Measurements from ENCODE around the gene PIGQ.

PIGQ gene

DNA sequence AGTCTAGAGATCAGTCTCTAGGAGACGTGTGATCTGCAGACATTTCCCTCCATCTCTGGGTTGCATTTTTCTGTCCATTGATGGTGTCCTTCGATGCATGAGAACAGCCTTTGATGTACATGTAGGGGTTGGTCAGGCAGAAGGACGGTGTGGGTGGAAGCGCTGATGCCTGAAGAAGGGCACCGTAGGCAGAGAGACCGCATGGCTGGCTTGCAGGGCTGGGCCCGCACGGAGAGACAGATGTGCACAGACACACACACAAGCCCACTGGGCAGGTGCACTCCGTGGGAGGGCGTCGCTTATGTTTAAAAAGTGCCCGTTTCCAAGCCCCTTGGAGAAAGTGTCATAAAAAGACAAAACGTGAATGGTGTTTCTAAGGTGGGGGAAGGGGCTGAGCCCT is 45.4 kb downstream of the PIGQ start:
- Histone ChIP-seq H3K9ac (ENCODE audit: low read length) (no peak overlapping the region), H3K36me3 (ENCODE audit: control insufficient read depth, low read depth, low read length) (no peaks in the 10 kb centered on the region), H3K27ac (ENCODE audit: low read length) (no peak overlapping the region), H3K27me3 (ENCODE audit: control insufficient read depth, insufficient read depth, low read length) (no peaks in the 10 kb centered on the region), H3K4me1 (ENCODE audit: control insufficient read depth, low read depth, low read length) (no peaks in the 10 kb centered on the region), H3K4me3 (ENCODE audit: low read length) (no peak overlapping the region), H3K9me3 (ENCODE audit: control insufficient read depth, low read depth, low read length) (no peaks in the 10 kb centered on the region)

DNA sequence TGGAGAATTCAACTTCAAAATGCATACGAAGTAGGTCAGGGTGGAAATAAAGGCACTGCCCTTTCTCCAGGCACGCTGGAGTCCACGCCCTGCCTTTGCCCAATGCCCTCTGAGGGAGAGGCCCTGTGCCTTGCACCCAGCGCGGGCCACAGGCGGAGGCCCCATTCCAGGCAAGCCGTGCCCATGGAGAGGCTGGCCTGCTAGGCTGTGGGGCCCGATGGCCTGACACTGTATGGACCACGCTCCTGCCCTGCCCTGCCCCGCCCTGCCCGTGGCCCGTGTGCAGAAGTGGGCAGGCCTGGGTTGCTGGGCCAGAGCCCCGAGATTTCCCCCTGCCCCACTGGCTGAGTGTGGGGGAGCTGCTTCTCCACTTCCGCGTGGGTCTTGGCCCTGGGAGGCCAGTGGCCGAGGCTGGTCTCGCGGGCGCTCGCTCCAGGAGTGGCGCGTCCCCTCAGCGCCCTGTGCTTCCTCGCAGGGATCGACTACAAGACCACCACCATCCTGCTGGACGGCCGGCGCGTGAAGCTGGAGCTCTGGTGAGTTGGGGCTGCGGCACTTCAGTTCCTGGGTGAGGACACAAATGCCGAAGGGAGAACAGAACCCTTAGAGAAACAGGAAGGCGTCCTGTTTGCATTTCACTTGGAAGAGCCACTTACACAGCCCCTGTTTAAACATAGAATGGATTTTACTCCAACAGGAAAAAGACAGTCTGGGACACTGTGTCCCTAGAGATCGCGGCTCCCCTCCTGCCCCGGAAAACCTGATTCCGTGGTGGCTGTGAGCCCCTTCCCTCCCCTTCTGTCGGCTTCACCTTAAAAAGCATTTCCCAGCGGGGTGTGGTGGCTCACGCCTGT is 47.2 kb downstream of the PIGQ start:
- no peak overlapping the region for H3K27ac ChIP-seq (ENCODE audit: low read length)
- no peaks in the 10 kb centered on the region for H3K4me1 ChIP-seq (ENCODE audit: control insufficient read depth, low read depth, low read length)
- H3K9me3 ChIP-seq (ENCODE audit: control insufficient read depth, low read depth, low read length): no peaks in the 10 kb centered on the region
- H3K4me3 ChIP-seq (ENCODE audit: low read length): no peak overlapping the region
- H3K9ac ChIP-seq (ENCODE audit: low read length): no peak overlapping the region
- H3K27me3 ChIP-seq (ENCODE audit: control insufficient read depth, insufficient read depth, low read length): no peaks in the 10 kb centered on the region
- H3K36me3 ChIP-seq (ENCODE audit: control insufficient read depth, low read depth, low read length): no peaks in the 10 kb centered on the region

DNA sequence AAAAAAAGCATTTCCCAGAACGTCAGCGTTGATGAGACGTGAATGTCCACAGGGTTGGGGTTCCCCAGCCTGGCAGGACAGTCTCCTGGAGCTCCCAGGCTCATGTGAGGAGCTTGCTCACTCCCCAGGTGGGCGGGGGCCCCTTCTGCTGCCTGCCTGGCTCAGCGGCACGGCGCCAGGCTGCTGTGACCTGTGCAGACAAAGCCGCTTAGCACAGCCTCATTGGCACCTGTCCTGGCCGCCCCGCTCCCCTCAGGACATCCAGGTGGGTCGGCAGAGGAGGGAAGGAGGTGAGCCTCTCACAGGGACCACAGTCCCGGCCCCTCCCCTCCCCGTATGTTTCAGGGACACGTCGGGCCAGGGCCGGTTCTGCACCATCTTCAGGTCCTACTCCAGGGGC is 48.1 kb downstream of the PIGQ start:
- no peaks in the 10 kb centered on the region for H3K9me3 ChIP-seq (ENCODE audit: control insufficient read depth, low read depth, low read length)
- no peak overlapping the region for H3K27ac ChIP-seq (ENCODE audit: low read length)
- H3K4me1 ChIP-seq (ENCODE audit: control insufficient read depth, low read depth, low read length): no peaks in the 10 kb centered on the region
- no peaks in the 10 kb centered on the region for H3K27me3 ChIP-seq (ENCODE audit: control insufficient read depth, insufficient read depth, low read length)
- H3K4me3 ChIP-seq (ENCODE audit: low read length): no peak overlapping the region
- H3K36me3 ChIP-seq (ENCODE audit: control insufficient read depth, low read depth, low read length): no peaks in the 10 kb centered on the region
- H3K9ac ChIP-seq (ENCODE audit: low read length): no peak overlapping the region

DNA sequence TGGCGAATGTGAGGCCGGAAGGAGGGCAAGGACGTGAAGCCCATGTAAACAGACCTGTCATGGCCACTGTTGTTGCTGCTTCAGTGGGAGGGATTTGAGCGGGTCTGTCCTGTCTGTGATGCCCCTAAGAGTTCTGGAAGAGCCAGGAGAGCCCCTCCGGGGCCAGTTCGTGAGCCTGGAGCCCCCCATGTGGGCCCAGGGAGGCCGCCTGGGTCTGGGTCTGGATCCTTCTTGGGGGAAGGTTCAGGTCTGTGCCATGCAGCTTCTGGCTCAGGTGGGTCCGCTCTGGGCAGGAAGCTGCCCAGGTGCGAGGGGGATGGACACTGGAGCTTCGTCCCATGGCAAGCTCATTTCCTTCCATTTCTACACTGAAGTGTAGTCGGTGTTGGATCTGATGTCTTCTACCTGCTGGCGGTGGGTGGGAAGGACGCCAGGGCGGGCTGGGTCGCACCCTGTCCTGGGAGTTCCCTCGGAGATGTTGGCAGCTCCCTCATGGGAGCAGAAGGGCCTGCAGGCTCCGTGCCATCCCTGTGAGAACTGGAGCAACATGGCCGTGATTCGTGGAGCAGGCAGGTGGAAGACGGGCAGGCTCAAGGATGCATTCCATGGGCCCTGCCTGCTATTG is 49.8 kb downstream of the PIGQ start:
- H3K27me3 ChIP-seq (ENCODE audit: control insufficient read depth, insufficient read depth, low read length): no peaks in the 10 kb centered on the region
- H3K4me3 ChIP-seq (ENCODE audit: low read length): no peak overlapping the region
- H3K9ac ChIP-seq (ENCODE audit: low read length): no peak overlapping the region
- H3K4me1 ChIP-seq (ENCODE audit: control insufficient read depth, low read depth, low read length): no peaks in the 10 kb centered on the region
- no peaks in the 10 kb centered on the region for H3K36me3 ChIP-seq (ENCODE audit: control insufficient read depth, low read depth, low read length)
- no peaks in the 10 kb centered on the region for H3K9me3 ChIP-seq (ENCODE audit: control insufficient read depth, low read depth, low read length)
- no peak overlapping the region for H3K27ac ChIP-seq (ENCODE audit: low read length)

DNA sequence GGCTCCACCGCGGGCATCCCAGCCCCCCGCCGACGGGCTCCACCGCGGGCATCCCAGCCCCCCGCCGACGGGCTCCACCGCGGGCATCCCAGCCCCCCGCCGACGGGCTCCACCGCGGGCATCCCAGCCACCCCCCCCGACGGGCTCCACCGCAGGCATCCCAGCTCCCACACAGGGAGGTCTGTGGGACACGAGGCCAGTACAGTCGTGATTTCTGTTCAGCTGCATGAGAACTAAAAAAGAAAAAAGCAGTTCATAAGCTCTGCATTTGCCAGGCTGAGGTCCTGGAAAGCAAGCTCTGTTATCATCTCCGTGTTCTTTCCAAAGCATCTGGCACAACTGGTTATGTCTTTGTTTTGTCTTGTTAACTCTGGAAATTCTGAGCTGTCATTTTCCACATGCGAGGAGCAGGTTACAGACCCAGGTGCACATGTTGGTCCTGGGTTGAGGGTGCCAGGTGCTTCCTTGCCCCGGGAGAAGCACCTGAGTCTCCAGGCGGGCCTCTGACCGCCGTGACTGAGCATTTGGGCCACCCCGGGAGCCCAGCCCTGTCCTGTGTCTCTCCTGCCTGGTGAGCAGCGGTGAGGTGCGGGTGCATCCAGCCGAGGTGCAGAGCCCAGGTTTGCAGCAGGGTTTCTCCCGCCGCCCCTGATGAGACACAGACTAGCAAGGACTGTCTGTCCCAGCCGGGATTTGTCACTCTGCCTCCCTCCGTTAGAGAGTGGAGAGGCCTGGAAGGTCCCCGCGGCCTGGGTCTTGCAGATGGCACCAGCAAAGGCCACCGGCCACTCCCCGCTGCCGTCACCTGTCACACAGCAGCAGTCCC is 51.1 kb downstream of the PIGQ start:
- no peak overlapping the region for H3K9ac ChIP-seq (ENCODE audit: low read length)
- H3K27me3 ChIP-seq (ENCODE audit: control insufficient read depth, insufficient read depth, low read length): no peaks in the 10 kb centered on the region
- H3K36me3 ChIP-seq (ENCODE audit: control insufficient read depth, low read depth, low read length): no peaks in the 10 kb centered on the region
- H3K4me1 ChIP-seq (ENCODE audit: control insufficient read depth, low read depth, low read length): no peaks in the 10 kb centered on the region
- H3K27ac ChIP-seq (ENCODE audit: low read length): no peak overlapping the region
- no peaks in the 10 kb centered on the region for H3K9me3 ChIP-seq (ENCODE audit: control insufficient read depth, low read depth, low read length)
- H3K4me3 ChIP-seq (ENCODE audit: low read length): no peak overlapping the region

DNA sequence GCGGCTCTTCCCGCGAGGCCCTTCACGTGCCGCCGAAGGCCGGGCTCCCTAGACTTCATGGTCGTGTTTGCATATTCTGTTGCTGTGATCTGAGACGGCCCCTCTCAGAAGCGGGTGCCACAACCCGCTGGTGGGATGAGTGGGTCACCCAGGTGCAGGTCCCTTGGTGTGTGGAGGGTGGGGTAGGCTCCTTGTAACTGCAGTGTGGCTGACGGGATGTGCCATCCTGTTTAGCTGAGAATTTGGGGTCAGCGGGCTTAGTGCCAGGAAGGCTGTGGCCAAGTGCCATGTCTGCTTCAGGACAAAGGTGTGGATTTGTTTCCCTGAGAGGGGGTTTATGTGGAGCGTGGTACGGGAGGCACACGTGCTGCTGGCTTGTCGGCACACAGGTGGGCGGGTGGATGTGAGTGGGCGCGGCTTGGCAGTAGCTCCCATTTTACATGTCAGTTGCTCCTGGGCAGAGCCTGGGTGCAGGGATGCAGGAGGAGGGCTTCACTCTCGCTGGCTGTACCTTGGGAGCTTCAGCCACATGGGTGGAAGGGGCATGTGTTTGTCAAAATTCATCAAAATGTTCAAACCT is 51.8 kb downstream of the PIGQ start:
- Histone ChIP-seq H3K4me3 (ENCODE audit: low read length) (no peak overlapping the region), H3K27me3 (ENCODE audit: control insufficient read depth, insufficient read depth, low read length) (no peaks in the 10 kb centered on the region), H3K4me1 (ENCODE audit: control insufficient read depth, low read depth, low read length) (no peaks in the 10 kb centered on the region), H3K9me3 (ENCODE audit: control insufficient read depth, low read depth, low read length) (no peaks in the 10 kb centered on the region), H3K9ac (ENCODE audit: low read length) (no peak overlapping the region), H3K36me3 (ENCODE audit: control insufficient read depth, low read depth, low read length) (no peaks in the 10 kb centered on the region), H3K27ac (ENCODE audit: low read length) (no peak overlapping the region)

DNA sequence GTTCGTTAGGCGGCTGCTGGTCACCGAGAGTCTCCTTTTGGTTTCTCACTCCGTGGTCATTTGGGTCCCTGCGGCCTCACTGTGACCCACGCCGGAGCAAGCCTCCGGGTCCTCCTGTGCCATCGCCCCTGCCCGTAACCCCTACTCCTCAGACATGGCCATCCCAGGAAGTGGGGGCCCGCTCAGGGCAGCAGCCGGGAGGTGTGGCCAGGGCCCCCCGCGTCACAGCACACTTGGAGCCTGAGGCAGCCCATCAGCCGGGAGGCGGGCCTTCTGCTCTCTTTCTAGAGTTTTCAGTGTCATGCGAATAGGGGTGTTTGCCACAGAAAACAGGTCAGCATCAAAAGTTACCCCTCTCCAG is 53.1 kb downstream of the PIGQ start:
- Histone ChIP-seq H3K4me3 (ENCODE audit: low read length) (no peak overlapping the region), H3K36me3 (ENCODE audit: control insufficient read depth, low read depth, low read length) (no peaks in the 10 kb centered on the region), H3K4me1 (ENCODE audit: control insufficient read depth, low read depth, low read length) (no peaks in the 10 kb centered on the region), H3K27ac (ENCODE audit: low read length) (no peak overlapping the region), H3K27me3 (ENCODE audit: control insufficient read depth, insufficient read depth, low read length) (no peaks in the 10 kb centered on the region), H3K9ac (ENCODE audit: low read length) (no peak overlapping the region), H3K9me3 (ENCODE audit: control insufficient read depth, low read depth, low read length) (no peaks in the 10 kb centered on the region)

DNA sequence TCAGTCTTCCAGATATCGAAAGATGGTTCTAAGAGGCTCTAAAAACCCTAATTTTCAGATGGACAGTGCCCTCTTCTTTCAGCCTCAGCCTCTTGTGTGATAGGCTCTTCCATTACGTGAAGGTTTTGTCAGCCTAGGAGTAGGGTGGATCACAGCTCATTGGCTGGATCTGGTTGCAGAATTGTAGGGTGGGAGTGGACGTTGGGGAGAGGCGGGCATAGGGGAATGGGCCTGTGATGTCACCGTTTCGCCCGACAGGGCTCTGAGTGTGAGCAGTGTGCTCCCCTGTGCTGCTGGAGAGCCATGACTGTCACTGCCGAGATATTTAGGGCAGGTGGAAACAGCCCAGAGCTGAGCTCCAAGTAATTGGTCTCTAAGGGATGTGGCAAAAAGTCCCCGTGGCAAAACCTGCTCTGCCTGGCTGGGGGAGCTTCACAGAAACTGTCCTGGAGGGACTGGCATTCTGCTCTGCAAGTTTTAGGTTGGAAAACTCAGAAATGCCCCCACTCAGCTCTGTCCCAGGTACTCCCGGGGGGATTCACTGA is 54.8 kb downstream of the PIGQ start:
- H3K27me3 ChIP-seq (ENCODE audit: control insufficient read depth, insufficient read depth, low read length): no peaks in the 10 kb centered on the region
- peaks cover 2% of the 10 kb centered on the region for H3K4me1 ChIP-seq (ENCODE audit: control insufficient read depth, low read depth, low read length)
- no peaks in the 10 kb centered on the region for H3K9me3 ChIP-seq (ENCODE audit: control insufficient read depth, low read depth, low read length)
- no peak overlapping the region for H3K9ac ChIP-seq (ENCODE audit: low read length)
- no peak overlapping the region for H3K27ac ChIP-seq (ENCODE audit: low read length)
- H3K4me3 ChIP-seq (ENCODE audit: low read length): no peak overlapping the region
- no peaks in the 10 kb centered on the region for H3K36me3 ChIP-seq (ENCODE audit: control insufficient read depth, low read depth, low read length)

DNA sequence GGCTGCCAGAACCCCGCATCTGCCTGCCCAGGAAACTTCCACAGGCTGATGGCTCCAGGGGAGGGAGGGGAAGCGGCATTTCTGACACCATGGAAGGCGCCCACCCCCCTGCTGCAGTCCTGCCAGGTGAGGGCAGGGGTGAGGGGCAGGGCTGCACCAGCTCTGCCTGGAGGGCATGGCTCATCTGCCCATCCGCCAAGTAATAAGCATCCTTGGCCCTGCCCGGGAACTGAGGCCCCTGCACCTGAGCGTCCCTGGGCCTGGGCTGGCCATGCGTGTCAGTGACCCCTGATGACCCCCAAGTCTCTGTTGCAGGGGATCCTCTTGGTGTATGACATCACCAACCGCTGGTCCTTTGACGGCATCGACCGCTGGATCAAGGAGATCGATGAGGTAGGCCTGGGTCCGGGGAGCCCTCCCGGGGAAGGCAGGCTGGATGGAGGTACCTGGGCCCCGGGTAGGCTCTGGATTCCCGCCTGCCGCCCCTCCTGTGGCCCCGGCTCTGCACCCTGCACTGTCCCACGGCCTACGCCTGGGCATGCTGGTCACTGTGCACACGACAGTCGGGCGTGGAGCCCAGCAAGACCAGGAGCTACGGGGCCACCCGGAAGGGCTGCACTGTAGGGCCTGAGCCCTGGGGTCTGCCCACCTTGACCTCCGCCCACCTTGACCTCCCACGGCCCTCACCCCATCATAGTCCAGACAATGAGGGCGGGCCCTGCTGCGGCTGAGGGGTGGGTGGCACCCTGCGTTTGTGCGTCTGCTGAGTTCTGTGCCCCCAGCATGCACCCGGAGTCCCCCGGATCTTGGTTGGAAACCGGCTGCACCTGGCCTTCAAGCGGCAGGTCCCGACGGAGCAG is 55.6 kb downstream of the PIGQ start:
- no peaks in the 10 kb centered on the region for H3K9me3 ChIP-seq (ENCODE audit: control insufficient read depth, low read depth, low read length)
- no peak overlapping the region for H3K27ac ChIP-seq (ENCODE audit: low read length)
- H3K36me3 ChIP-seq (ENCODE audit: control insufficient read depth, low read depth, low read length): no peaks in the 10 kb centered on the region
- H3K4me3 ChIP-seq (ENCODE audit: low read length): no peak overlapping the region
- H3K27me3 ChIP-seq (ENCODE audit: control insufficient read depth, insufficient read depth, low read length): no peaks in the 10 kb centered on the region
- no peak overlapping the region for H3K9ac ChIP-seq (ENCODE audit: low read length)
- H3K4me1 ChIP-seq (ENCODE audit: control insufficient read depth, low read depth, low read length): peaks cover 10% of the 10 kb centered on the region

DNA sequence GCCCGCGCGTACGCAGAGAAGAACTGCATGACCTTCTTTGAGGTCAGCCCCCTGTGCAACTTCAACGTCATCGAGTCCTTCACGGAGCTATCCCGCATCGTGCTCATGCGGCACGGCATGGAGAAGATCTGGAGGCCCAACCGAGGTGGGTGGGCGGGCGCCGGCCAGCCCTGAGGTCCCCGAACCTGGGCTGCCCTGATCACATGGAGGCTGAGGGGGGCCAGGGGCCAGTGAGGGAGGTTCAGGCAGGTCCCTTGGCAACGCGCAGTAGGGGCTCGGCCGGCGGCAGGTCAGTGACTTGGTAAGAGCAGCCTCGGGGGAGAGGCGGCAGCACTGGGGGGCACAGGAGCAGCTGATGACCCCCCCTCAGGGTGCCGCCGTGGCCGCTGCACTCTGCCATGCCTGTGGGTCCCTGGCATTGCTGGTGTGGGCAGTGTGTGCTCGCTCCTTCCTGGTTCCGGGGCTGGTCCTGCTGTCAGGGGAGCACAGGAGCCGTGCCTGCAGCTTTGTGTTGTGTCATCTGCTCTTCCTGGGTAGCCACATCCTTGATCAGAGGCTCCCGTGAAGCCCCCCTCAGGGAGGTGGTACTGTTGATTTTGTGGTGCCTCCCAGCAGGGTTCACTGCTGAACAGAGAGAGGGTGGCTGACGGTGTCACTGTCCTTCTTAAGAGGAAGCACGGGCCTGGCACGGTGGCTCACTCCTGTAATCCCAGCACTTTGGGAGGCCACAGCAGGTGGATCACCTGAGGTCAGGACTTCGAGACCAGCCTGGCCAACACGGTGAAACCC is 56.4 kb downstream of the PIGQ start:
- no peak overlapping the region for H3K9ac ChIP-seq (ENCODE audit: low read length)
- no peaks in the 10 kb centered on the region for H3K27me3 ChIP-seq (ENCODE audit: control insufficient read depth, insufficient read depth, low read length)
- no peaks in the 10 kb centered on the region for H3K36me3 ChIP-seq (ENCODE audit: control insufficient read depth, low read depth, low read length)
- no peak overlapping the region for H3K27ac ChIP-seq (ENCODE audit: low read length)
- peaks cover 11% of the 10 kb centered on the region for H3K4me1 ChIP-seq (ENCODE audit: control insufficient read depth, low read depth, low read length)
- H3K9me3 ChIP-seq (ENCODE audit: control insufficient read depth, low read depth, low read length): no peaks in the 10 kb centered on the region
- H3K4me3 ChIP-seq (ENCODE audit: low read length): no peak overlapping the region

All from iPS-18a (cell line).